PC-9 (cell line): ENCODE measurements around the gene CBX8.

ENCODE experiments used
- CTCF ChIP-seq: fragments of 200-600 bp; sonication (generic); conservative IDR thresholded peaks from 2 replicates; pipeline ENCODE4 v1.6.1; 2017; ENCODE audit warnings: mixed run types, antibody characterized with exemption, mild to moderate bottlenecking, moderate library complexity
- EZH2 ChIP-seq: fragments of 200-600 bp; sonication (generic); IDR thresholded peaks from 2 replicates; pipeline ENCODE4 v1.8.0; 2017; ENCODE audit warnings: antibody characterized with exemption, low read depth

GRCh38 chr17:79781012-79781650 lies 15.7 kb downstream of the CBX8 start:
- TF ChIP-seq CTCF, result no peak
- TF ChIP-seq EZH2, result no peak
